Neural cell (in vitro differentiated cells): ENCODE measurements around the gene B3GNT5. TPM values are rescaled to one million over a fixed set of nuclear protein-coding genes. Genes with fewer than 3 reads are reported as not detected.

Experiments used
- H2AFZ ChIP-seq: fragments of 200-600, 300-800 bp; sonication (generic), shearing (Covaris generic); 2 replicates; pipeline ENCODE4 v1.6.0; 2014; ENCODE audit warnings: low read depth, mild to moderate bottlenecking, antibody characterized with exemption, low read length, moderate library complexity
- H3F3A ChIP-seq: fragments of 200-600 bp; shearing (Covaris generic); 2 replicates; pipeline ENCODE4 v1.6.1; 2016; ENCODE audit warnings: mild to moderate bottlenecking, moderate library complexity, mixed read lengths, antibody characterized with exemption, low read length; ENCODE audit not compliant: insufficient read depth, poor library complexity, severe bottlenecking
- H3K27ac ChIP-seq: fragments of 200-600, 300-800 bp; sonication (generic), shearing (Covaris generic); 2 replicates; pipeline ENCODE4 v1.5.1; 2014; ENCODE audit warnings: mild to moderate bottlenecking, low read length, moderate library complexity
- H3K27me3 ChIP-seq: fragments of 300-800, 200-600 bp; sonication (generic), shearing (Covaris generic); 2 replicates; pipeline ENCODE4 v1.6.0; 2014; ENCODE audit warnings: mild to moderate bottlenecking, low read depth, low read length, moderate library complexity; ENCODE audit not compliant: insufficient read depth
- H3K36me3 ChIP-seq: fragments of 300-800, 200-600 bp; sonication (generic), shearing (Covaris generic); 2 replicates; pipeline ENCODE4 v1.5.1; 2014; ENCODE audit warnings: mild to moderate bottlenecking, antibody characterized with exemption, low read length, moderate library complexity; ENCODE audit not compliant: insufficient read depth
- H3K4me2 ChIP-seq: fragments of 300-800, 200-600 bp; sonication (generic), shearing (Covaris generic); 2 replicates; pipeline ENCODE4 v1.6.0; 2014; ENCODE audit warnings: mild to moderate bottlenecking, low read length
- H3K4me3 ChIP-seq: fragments of 300-800, 200-600 bp; sonication (generic), shearing (Covaris generic); 2 replicates; pipeline ENCODE4 v1.5.1; 2014; ENCODE audit warnings: mild to moderate bottlenecking, low read length, moderate library complexity
- H3K79me2 ChIP-seq: fragments of 200-600 bp; shearing (Covaris generic); replicated peaks from 2 replicates; pipeline ENCODE4 v1.6.0; 2014; ENCODE audit warnings: mild to moderate bottlenecking, low read length, moderate library complexity; ENCODE audit not compliant: insufficient read depth
- H3K9ac ChIP-seq: fragments of 300-800, 200-600 bp; sonication (generic), shearing (Covaris generic); 2 replicates; pipeline ENCODE4 v1.6.1; 2016; ENCODE audit warnings: mild to moderate bottlenecking, low read length, mixed read lengths
- H3K9me2 ChIP-seq: fragments of 200-600 bp; shearing (Covaris generic); 2 replicates; pipeline ENCODE4 v1.6.1; 2016; ENCODE audit warnings: mild to moderate bottlenecking, low read length, mixed read lengths; ENCODE audit not compliant: insufficient read depth
- H3K9me3 ChIP-seq: fragments of 200-600, 300-800 bp; sonication (generic), shearing (Covaris generic); 2 replicates; pipeline ENCODE4 v1.6.1; 2016; ENCODE audit warnings: mild to moderate bottlenecking, mixed run types, low read length, moderate library complexity, mixed read lengths
- H4K20me1 ChIP-seq: fragments of 200-600 bp; shearing (Covaris generic); 2 replicates; pipeline ENCODE4 v1.6.1; 2016; ENCODE audit warnings: mild to moderate bottlenecking, mixed run types; ENCODE audit not compliant: insufficient read depth
- CTCF ChIP-seq: fragments of 450-650 bp; IDR thresholded peaks from 2 replicates; pipeline ENCODE4 v1.5.1; 2014; ENCODE audit warnings: antibody characterized with exemption, mild to moderate bottlenecking, moderate library complexity; ENCODE audit not compliant: poor library complexity, severe bottlenecking
- EP300 ChIP-seq: fragments of 450-650 bp; conservative IDR thresholded peaks from 2 replicates; pipeline ENCODE4 v1.6.1; 2014; ENCODE audit warnings: antibody characterized with exemption, mild to moderate bottlenecking, moderate library complexity; ENCODE audit not compliant: poor library complexity, severe bottlenecking
- EZH2 ChIP-seq: fragments of 200-600, 300-800 bp; shearing (Covaris generic), sonication (generic); IDR thresholded peaks from 2 replicates; pipeline ENCODE4 v1.6.1; 2014; ENCODE audit warnings: antibody characterized with exemption, low read length, borderline replicate concordance, mild to moderate bottlenecking; ENCODE audit not compliant: insufficient read depth, poor library complexity, severe bottlenecking
- MXI1 ChIP-seq: fragments of 450-650 bp; conservative IDR thresholded peaks from 2 replicates; pipeline ENCODE4 v1.6.1; 2014; ENCODE audit warnings: antibody characterized with exemption, mild to moderate bottlenecking; ENCODE audit not compliant: poor library complexity, severe bottlenecking
- POLR2AphosphoS5 ChIP-seq: IDR thresholded peaks from 2 replicates; pipeline ENCODE4 v1.6.1; 2012
- RAD21 ChIP-seq: fragments of 450-650 bp; conservative IDR thresholded peaks from 2 replicates; pipeline ENCODE4 v1.6.1; 2014; ENCODE audit warnings: antibody characterized with exemption, mild to moderate bottlenecking, moderate library complexity
- SMC3 ChIP-seq: fragments of 450-650 bp; conservative IDR thresholded peaks from 2 replicates; pipeline ENCODE4 v1.6.1; 2014; ENCODE audit warnings: antibody characterized with exemption, mild to moderate bottlenecking, moderate library complexity; ENCODE audit not compliant: poor library complexity
- TAF1 ChIP-seq: IDR thresholded peaks from 2 replicates; pipeline ENCODE4 v1.6.1; 2012; ENCODE audit warnings: low read depth
- polyA plus RNA-seq: library from polyadenylated mRNA; depleted of rRNA; stranded (reverse); fragments of >200 nt; gene quantifications from 2 replicates; pipeline ENCODE4 v1.2.3, GENCODE V29; 2014
- TF ChIP-seq, protein P1 (sequence below): IDR thresholded peaks from 2 replicates; pipeline ENCODE4 v1.6.1; 2012; ENCODE audit warnings: borderline replicate concordance

The B3GNT5 gene
- polyA plus RNA-seq, 1 donor from 2014 or later: 6.1 TPM

DNA sequence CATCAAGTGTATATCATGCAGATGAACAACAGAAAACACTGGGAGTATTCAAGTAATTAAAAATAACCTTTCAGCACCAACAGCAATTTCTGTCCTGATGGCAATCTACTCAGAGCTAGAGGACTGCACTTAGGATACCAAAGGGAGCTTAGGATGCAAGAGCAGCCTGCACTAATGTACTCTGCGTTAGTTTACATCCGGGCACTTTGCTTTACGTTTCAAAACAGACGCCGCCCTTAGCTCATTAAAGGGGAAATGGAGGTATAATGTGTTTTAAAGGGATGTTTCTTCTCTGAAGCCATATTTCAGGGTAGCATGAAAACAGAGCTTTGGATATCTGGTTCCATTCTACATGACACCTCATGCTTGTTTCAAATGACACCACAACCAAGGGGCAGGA is 14.0 kb upstream of the B3GNT5 start:
- no peaks in the 10 kb centered on the region for H3K36me3 ChIP-seq
- no peaks in the 10 kb centered on the region for H3K27me3 ChIP-seq
- no peaks in the 10 kb centered on the region for H3K9me2 ChIP-seq
- H4K20me1 ChIP-seq: no peaks in the 10 kb centered on the region
- TF ChIP-seq CTCF: no peak
- no peak for TF ChIP-seq MXI1
- TF ChIP-seq, protein P1, sequence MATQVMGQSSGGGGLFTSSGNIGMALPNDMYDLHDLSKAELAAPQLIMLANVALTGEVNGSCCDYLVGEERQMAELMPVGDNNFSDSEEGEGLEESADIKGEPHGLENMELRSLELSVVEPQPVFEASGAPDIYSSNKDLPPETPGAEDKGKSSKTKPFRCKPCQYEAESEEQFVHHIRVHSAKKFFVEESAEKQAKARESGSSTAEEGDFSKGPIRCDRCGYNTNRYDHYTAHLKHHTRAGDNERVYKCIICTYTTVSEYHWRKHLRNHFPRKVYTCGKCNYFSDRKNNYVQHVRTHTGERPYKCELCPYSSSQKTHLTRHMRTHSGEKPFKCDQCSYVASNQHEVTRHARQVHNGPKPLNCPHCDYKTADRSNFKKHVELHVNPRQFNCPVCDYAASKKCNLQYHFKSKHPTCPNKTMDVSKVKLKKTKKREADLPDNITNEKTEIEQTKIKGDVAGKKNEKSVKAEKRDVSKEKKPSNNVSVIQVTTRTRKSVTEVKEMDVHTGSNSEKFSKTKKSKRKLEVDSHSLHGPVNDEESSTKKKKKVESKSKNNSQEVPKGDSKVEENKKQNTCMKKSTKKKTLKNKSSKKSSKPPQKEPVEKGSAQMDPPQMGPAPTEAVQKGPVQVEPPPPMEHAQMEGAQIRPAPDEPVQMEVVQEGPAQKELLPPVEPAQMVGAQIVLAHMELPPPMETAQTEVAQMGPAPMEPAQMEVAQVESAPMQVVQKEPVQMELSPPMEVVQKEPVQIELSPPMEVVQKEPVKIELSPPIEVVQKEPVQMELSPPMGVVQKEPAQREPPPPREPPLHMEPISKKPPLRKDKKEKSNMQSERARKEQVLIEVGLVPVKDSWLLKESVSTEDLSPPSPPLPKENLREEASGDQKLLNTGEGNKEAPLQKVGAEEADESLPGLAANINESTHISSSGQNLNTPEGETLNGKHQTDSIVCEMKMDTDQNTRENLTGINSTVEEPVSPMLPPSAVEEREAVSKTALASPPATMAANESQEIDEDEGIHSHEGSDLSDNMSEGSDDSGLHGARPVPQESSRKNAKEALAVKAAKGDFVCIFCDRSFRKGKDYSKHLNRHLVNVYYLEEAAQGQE: no peak
- TF ChIP-seq SMC3: no peak
- no peak for TF ChIP-seq EZH2
- TF ChIP-seq EP300: no peak
- no peak for TF ChIP-seq TAF1
- TF ChIP-seq RAD21: no peak
- no peak for TF ChIP-seq POLR2AphosphoS5
- H2AFZ ChIP-seq: no peak overlapping the region
- H3K4me3 ChIP-seq: no peak overlapping the region
- H3K9ac ChIP-seq: no peak overlapping the region
- peaks cover 4% of the 10 kb centered on the region for H3K9me3 ChIP-seq
- no peaks in the 10 kb centered on the region for H3F3A ChIP-seq
- H3K27ac ChIP-seq: no peak overlapping the region
- no peak overlapping the region for H3K4me2 ChIP-seq
- no peaks in the 10 kb centered on the region for H3K79me2 ChIP-seq

DNA sequence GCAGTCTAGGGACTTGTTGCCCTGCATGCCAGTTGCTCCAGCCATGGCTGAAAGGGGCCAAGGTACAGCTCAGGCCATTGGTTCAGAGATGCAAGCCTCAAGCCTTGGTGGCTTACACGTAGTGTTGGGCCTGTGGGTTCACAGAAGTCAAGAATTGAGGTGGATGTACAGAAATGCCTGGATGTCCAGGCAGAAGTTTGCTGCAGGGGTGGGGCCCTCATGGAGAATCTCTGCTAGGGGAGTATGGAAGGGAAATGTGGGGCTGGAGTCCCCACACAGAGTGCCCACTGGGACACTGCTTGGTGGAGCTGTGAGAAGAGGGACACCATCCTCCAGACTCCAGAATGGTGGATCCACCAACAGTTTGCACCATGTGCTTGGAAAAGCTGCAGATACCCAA is 10.6 kb upstream of the B3GNT5 start:
- no peaks in the 10 kb centered on the region for H3F3A ChIP-seq
- H3K4me3 ChIP-seq: no peak overlapping the region
- no peaks in the 10 kb centered on the region for H4K20me1 ChIP-seq
- no peaks in the 10 kb centered on the region for H3K79me2 ChIP-seq
- peaks cover 4% of the 10 kb centered on the region for H3K9me3 ChIP-seq
- no peaks in the 10 kb centered on the region for H3K36me3 ChIP-seq
- H3K9me2 ChIP-seq: no peaks in the 10 kb centered on the region
- no peak overlapping the region for H3K4me2 ChIP-seq
- TF ChIP-seq EP300: no peak
- no peak for TF ChIP-seq SMC3
- TF ChIP-seq TAF1: no peak
- no peak for TF ChIP-seq POLR2AphosphoS5
- TF ChIP-seq RAD21: no peak
- no peak for TF ChIP-seq MXI1
- TF ChIP-seq EZH2: no peak
- no peaks in the 10 kb centered on the region for H3K27me3 ChIP-seq
- H2AFZ ChIP-seq: no peak overlapping the region
- H3K9ac ChIP-seq: no peak overlapping the region
- no peak overlapping the region for H3K27ac ChIP-seq
